Neural progenitor cell (in vitro differentiated cells): ENCODE results near the gene MZB1. TPM values are rescaled to one million over a fixed set of nuclear protein-coding genes. Genes with fewer than 3 reads are reported as not detected.
"Not testable (repeated sequence)": the region's sequence is repeated elsewhere in the genome, so short reads cannot be mapped to it uniquely, and the experiment has no call there.

Experiments
- DNase-seq: peaks from one replicate; pipeline ENCODE4 v3.0.0-alpha.2; 2016; ENCODE audit warnings: low spot score
- H2AFZ ChIP-seq: fragments of 200-600 bp; sonication (generic); replicated peaks from 2 replicates; pipeline ENCODE4 v1.6.1; 2016; ENCODE audit warnings: antibody characterized with exemption
- H3F3A ChIP-seq: fragments of 200-600 bp; sonication (generic); 2 replicates; pipeline ENCODE4 v1.6.1; 2016; ENCODE audit warnings: antibody characterized with exemption, low read depth
- H3K27ac ChIP-seq: fragments of 200-600 bp; sonication (generic); 2 replicates; pipeline ENCODE4 v1.5.1; 2016; ENCODE audit warnings: mild to moderate bottlenecking
- H3K27me3 ChIP-seq: fragments of 200-600 bp; sonication (generic); 2 replicates; pipeline ENCODE4 v1.6.1; 2016; ENCODE audit warnings: mild to moderate bottlenecking, moderate library complexity
- H3K36me3 ChIP-seq: fragments of 200-600 bp; sonication (generic); 2 replicates; pipeline ENCODE4 v1.5.1; 2016
- H3K4me1 ChIP-seq: fragments of 200-600 bp; sonication (generic); 2 replicates; pipeline ENCODE4 v1.6.1; 2016; ENCODE audit warnings: mixed run types
- H3K4me2 ChIP-seq: fragments of 200-600 bp; sonication (generic); 2 replicates; pipeline ENCODE4 v1.6.1; 2016
- H3K4me3 ChIP-seq: fragments of 200-600 bp; sonication (generic); 2 replicates; pipeline ENCODE4 v1.5.1; 2016
- H3K79me2 ChIP-seq: fragments of 200-600 bp; sonication (generic); 2 replicates; pipeline ENCODE4 v1.6.1; 2016; ENCODE audit warnings: low read depth
- H3K9ac ChIP-seq: fragments of 200-600 bp; sonication (generic); 2 replicates; pipeline ENCODE4 v1.6.1; 2016
- H3K9me3 ChIP-seq: fragments of 200-600 bp; sonication (generic); 2 replicates; pipeline ENCODE4 v1.5.1; 2016; ENCODE audit warnings: low read depth
- H4K20me1 ChIP-seq: fragments of 200-600 bp; sonication (generic); 2 replicates; pipeline ENCODE4 v1.6.1; 2016; ENCODE audit warnings: low read depth
- H3K27ac Mint-ChIP-seq: 3 replicates; pipeline ENCODE4 v1.8.0; 2021; ENCODE audit warnings: mixed read lengths
- H3K27me3 Mint-ChIP-seq: 2 replicates; pipeline ENCODE4 v1.8.0; 2022; ENCODE audit warnings: low read depth, mild to moderate bottlenecking, inconsistent platforms, moderate library complexity, mixed read lengths; ENCODE audit not compliant: insufficient read depth
- H3K36me3 Mint-ChIP-seq: 3 replicates; pipeline ENCODE4 v1.8.0; 2021; ENCODE audit warnings: mixed read lengths
- H3K4me1 Mint-ChIP-seq: 3 replicates; pipeline ENCODE4 v1.8.0; 2021; ENCODE audit warnings: mixed read lengths
- H3K4me3 Mint-ChIP-seq: 3 replicates; pipeline ENCODE4 v1.8.0; 2021; ENCODE audit warnings: mild to moderate bottlenecking, moderate library complexity, mixed read lengths
- H3K9me3 Mint-ChIP-seq: 3 replicates; pipeline ENCODE4 v1.8.0; 2020; ENCODE audit warnings: mixed read lengths
- CTCF ChIP-seq: fragments of 200-600 bp; sonication (generic); IDR thresholded peaks from 2 replicates; pipeline ENCODE4 v1.5.1; 2017; ENCODE audit warnings: antibody characterized with exemption, mild to moderate bottlenecking
- EZH2 ChIP-seq: fragments of 200-600 bp; sonication (generic); IDR thresholded peaks from 2 replicates; pipeline ENCODE4 v1.6.1; 2017; ENCODE audit warnings: antibody characterized with exemption, mild to moderate bottlenecking, moderate library complexity
- EZH2phosphoT487 ChIP-seq: fragments of 200-600 bp; sonication (generic); IDR thresholded peaks from 2 replicates; pipeline ENCODE4 v1.6.1; 2017; ENCODE audit warnings: antibody characterized with exemption
- total RNA-seq: library from RNA; depleted of rRNA; stranded (reverse); fragments of >200 nt; gene quantifications from 2 replicates; pipeline ENCODE4 v1.2.3, GENCODE V29; 2015; ENCODE audit warnings: low replicate concordance

The MZB1 gene
- total RNA-seq, 1 donor from 2014 or later, result not detected

GRCh38 chr5:139410121-139410992 lies 20.6 kb upstream of the MZB1 start:
- no peaks in the 10 kb centered on the region for H3K36me3 ChIP-seq
- no peaks in the 10 kb centered on the region for H3K4me1 ChIP-seq
- no peak for DNase-seq
- H3K79me2 ChIP-seq, result no peaks in the 10 kb centered on the region
- no peak overlapping the region for H2AFZ ChIP-seq
- no peak overlapping the region for H3K27ac ChIP-seq
- peaks cover 3% of the 10 kb centered on the region for H3K4me1 Mint-ChIP-seq
- no peak overlapping the region for H3K4me3 ChIP-seq
- H3K27me3 ChIP-seq, result no peaks in the 10 kb centered on the region
- peaks cover 7% of the 10 kb centered on the region for H3F3A ChIP-seq
- H4K20me1 ChIP-seq, result no peaks in the 10 kb centered on the region
- H3K9ac ChIP-seq, result peak overlapping the region; percentile 32
- H3K27me3 Mint-ChIP-seq, result no peaks in the 10 kb centered on the region
- H3K4me3 Mint-ChIP-seq, result no peak overlapping the region
- TF ChIP-seq EZH2 (no peak), CTCF (no peak), EZH2phosphoT487 (no peak)
- no peak overlapping the region for H3K27ac Mint-ChIP-seq
- H3K36me3 Mint-ChIP-seq, result peaks cover 7% of the 10 kb centered on the region
- H3K9me3 ChIP-seq, result no peaks in the 10 kb centered on the region
- H3K4me2 ChIP-seq, result no peak overlapping the region
- no peaks in the 10 kb centered on the region for H3K9me3 Mint-ChIP-seq

GRCh38 chr5:139409116-139409515 lies 19.4 kb upstream of the MZB1 start:
- not testable (repeated sequence) for H3K27ac Mint-ChIP-seq, H3K79me2 ChIP-seq, H3K4me2 ChIP-seq, H3K9me3 Mint-ChIP-seq, H4K20me1 ChIP-seq, H3K36me3 ChIP-seq, H2AFZ ChIP-seq, H3K4me1 ChIP-seq, H3K9me3 ChIP-seq, DNase-seq, H3K36me3 Mint-ChIP-seq, H3K27ac ChIP-seq, H3K4me3 Mint-ChIP-seq, H3K27me3 ChIP-seq, H3K27me3 Mint-ChIP-seq, H3K9ac ChIP-seq, H3K4me3 ChIP-seq
- peaks cover 12% of the 10 kb centered on the region for H3K4me1 Mint-ChIP-seq
- peaks cover 14% of the 10 kb centered on the region for H3F3A ChIP-seq

GRCh38 chr5:139408191-139408590 lies 18.5 kb upstream of the MZB1 start:
- no peak overlapping the region for H3K4me3 ChIP-seq
- H3K36me3 ChIP-seq, result no peaks in the 10 kb centered on the region
- no peak overlapping the region for H3K9ac ChIP-seq
- DNase-seq, result no peak
- no peaks in the 10 kb centered on the region for H3K9me3 Mint-ChIP-seq
- H3K79me2 ChIP-seq, result no peaks in the 10 kb centered on the region
- H3K4me1 ChIP-seq, result peaks cover 6% of the 10 kb centered on the region
- peaks cover 19% of the 10 kb centered on the region for H3K4me1 Mint-ChIP-seq
- H2AFZ ChIP-seq, result no peak overlapping the region
- no peak overlapping the region for H3K4me2 ChIP-seq
- TF ChIP-seq EZH2, result no peak
- TF ChIP-seq EZH2phosphoT487, result no peak
- TF ChIP-seq CTCF, result no peak
- H3F3A ChIP-seq, result peaks cover 23% of the 10 kb centered on the region
- H3K27me3 ChIP-seq, result no peaks in the 10 kb centered on the region
- H3K27ac ChIP-seq, result no peak overlapping the region
- no peaks in the 10 kb centered on the region for H3K9me3 ChIP-seq
- no peak overlapping the region for H3K27ac Mint-ChIP-seq
- H3K36me3 Mint-ChIP-seq, result no peaks in the 10 kb centered on the region
- H3K4me3 Mint-ChIP-seq, result no peak overlapping the region
- H4K20me1 ChIP-seq, result no peaks in the 10 kb centered on the region
- no peaks in the 10 kb centered on the region for H3K27me3 Mint-ChIP-seq

GRCh38 chr5:139407517-139407916 lies 17.8 kb upstream of the MZB1 start:
- H3K27me3 Mint-ChIP-seq, result no peaks in the 10 kb centered on the region
- TF ChIP-seq EZH2, result no peak
- TF ChIP-seq CTCF, result no peak
- no peaks in the 10 kb centered on the region for H4K20me1 ChIP-seq
- no peak overlapping the region for H3K4me2 ChIP-seq
- H3K9ac ChIP-seq, result no peak overlapping the region
- H3F3A ChIP-seq, result peaks cover 30% of the 10 kb centered on the region
- DNase-seq, result no peak
- H3K27me3 ChIP-seq, result no peaks in the 10 kb centered on the region
- no peak overlapping the region for H3K27ac ChIP-seq
- H3K4me3 Mint-ChIP-seq, result no peak overlapping the region
- no peak overlapping the region for H3K4me3 ChIP-seq
- no peak overlapping the region for H3K27ac Mint-ChIP-seq
- H3K4me1 ChIP-seq, result peaks cover 6% of the 10 kb centered on the region
- peaks cover 26% of the 10 kb centered on the region for H3K4me1 Mint-ChIP-seq
- H3K36me3 ChIP-seq, result no peaks in the 10 kb centered on the region
- H2AFZ ChIP-seq, result no peak overlapping the region
- no peaks in the 10 kb centered on the region for H3K9me3 ChIP-seq
- H3K36me3 Mint-ChIP-seq, result no peaks in the 10 kb centered on the region
- H3K9me3 Mint-ChIP-seq, result no peaks in the 10 kb centered on the region
- H3K79me2 ChIP-seq, result no peaks in the 10 kb centered on the region
